Neural progenitor cell (in vitro differentiated cells): Measurements from ENCODE around the gene DAP.

Experiments used
- EZH2 ChIP-seq: fragments of 200-600 bp; sonication (generic); IDR thresholded peaks from 2 replicates; pipeline ENCODE4 v1.6.1; 2017; ENCODE audit warnings: antibody characterized with exemption, mild to moderate bottlenecking, moderate library complexity
- EZH2phosphoT487 ChIP-seq: fragments of 200-600 bp; sonication (generic); IDR thresholded peaks from 2 replicates; pipeline ENCODE4 v1.6.1; 2017; ENCODE audit warnings: antibody characterized with exemption
- TF ChIP-seq, protein P1 (sequence below): fragments of 200-600 bp; sonication (generic); IDR thresholded peaks from 2 replicates; pipeline ENCODE4 v1.5.1; 2017; ENCODE audit warnings: antibody characterized with exemption, mild to moderate bottlenecking

DNA sequence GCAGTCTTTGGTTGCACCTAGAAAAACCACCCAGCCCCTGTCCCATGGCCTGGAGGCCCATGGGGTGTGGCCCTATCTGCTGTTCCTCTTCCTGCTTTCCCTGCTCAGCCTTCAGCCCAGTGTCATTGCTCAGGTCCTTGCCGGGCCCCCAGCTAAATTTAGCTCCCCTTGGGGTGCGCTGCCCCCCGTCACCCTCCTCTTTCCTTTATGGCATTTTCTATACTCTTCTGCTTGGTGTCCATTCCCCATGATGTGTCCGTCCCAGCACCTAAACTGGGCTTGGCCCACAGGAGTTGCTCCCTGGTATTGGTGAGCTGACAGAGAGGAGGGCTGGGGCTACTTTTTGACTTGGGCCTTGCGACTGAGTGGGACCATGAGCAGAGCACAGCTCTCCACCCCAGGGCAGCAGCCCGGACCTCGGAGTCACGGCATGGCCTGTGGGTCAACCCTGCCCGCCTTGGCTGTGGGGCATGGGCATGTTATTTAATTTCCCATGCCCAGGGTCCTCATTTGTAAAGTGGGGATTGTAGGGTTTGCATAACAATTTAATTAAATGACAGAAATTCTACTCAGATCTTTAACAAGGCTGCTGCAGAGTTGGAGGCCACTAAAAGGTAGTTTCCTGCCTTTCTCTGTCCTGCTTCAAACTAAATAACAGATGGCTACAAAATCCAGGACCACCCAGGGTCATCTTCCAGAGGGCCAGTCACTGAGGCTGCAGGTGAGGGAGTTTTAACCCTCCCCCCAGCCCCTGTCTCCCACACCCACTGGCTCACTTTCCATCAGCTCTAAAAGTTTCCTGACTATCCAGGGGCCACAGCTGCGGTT lies 98.2 kb downstream of the DAP start:
- TF ChIP-seq, protein P1, sequence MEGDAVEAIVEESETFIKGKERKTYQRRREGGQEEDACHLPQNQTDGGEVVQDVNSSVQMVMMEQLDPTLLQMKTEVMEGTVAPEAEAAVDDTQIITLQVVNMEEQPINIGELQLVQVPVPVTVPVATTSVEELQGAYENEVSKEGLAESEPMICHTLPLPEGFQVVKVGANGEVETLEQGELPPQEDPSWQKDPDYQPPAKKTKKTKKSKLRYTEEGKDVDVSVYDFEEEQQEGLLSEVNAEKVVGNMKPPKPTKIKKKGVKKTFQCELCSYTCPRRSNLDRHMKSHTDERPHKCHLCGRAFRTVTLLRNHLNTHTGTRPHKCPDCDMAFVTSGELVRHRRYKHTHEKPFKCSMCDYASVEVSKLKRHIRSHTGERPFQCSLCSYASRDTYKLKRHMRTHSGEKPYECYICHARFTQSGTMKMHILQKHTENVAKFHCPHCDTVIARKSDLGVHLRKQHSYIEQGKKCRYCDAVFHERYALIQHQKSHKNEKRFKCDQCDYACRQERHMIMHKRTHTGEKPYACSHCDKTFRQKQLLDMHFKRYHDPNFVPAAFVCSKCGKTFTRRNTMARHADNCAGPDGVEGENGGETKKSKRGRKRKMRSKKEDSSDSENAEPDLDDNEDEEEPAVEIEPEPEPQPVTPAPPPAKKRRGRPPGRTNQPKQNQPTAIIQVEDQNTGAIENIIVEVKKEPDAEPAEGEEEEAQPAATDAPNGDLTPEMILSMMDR, result no peak
- TF ChIP-seq EZH2 (no peak), EZH2phosphoT487 (no peak)
